GM12874 (cell line): ENCODE data around the gene SEMA3B.
A peak's percentile ranks its signal among the peaks of the same experiment; 100 is the strongest.

ENCODE experiments used
- CTCF ChIP-seq: IDR thresholded peaks from 2 replicates; pipeline ENCODE4 v1.5.1; 2011; ENCODE audit warnings: low read depth, mild to moderate bottlenecking, control low read depth, low read length, moderate library complexity; ENCODE audit not compliant: insufficient read depth

The SEMA3B gene

GRCh38 chr3:50256978-50257890 is 11.7 kb upstream of the SEMA3B start:
- peak; percentile 60 for TF ChIP-seq CTCF

- TF ChIP-seq CTCF, result no peak
Observed at GRCh38 chr3:50258029-50258680, 10.8 kb upstream of the SEMA3B start.

GRCh38 chr3:50258979-50259378 is 10.0 kb upstream of the SEMA3B start:
- no peak for TF ChIP-seq CTCF

- TF ChIP-seq CTCF, result no peak
Observed at GRCh38 chr3:50259432-50260026, 9.4 kb upstream of the SEMA3B start.

GRCh38 chr3:50260027-50260941 is 8.7 kb upstream of the SEMA3B start:
- TF ChIP-seq CTCF, result peak; percentile 100

- TF ChIP-seq CTCF, result no peak
Observed at GRCh38 chr3:50260942-50261441, 8.0 kb upstream of the SEMA3B start.
